WTC11 (cell line): ENCODE measurements around the gene LTA4H. TPM values are rescaled to one million over a fixed set of nuclear protein-coding genes. Genes with fewer than 3 reads are reported as not detected.

Experiments
- ATAC-seq: fragments of 200-7000 bp; cut with Tn5 transposase; 2 replicates; pipeline ENCODE4 v1.10.0; 2021; ENCODE audit warnings: mild to moderate bottlenecking, moderate library complexity
- CTCF ChIA-PET: fragments of 300-600 bp; sonication (Branson Sonifier 250); formaldehyde crosslinking; loops from one replicate; lab custom pipeline; 2021; ENCODE audit warnings: antibody characterized with exemption; lab: Charles Lee
- POLR2A ChIA-PET: fragments of 350-600 bp; sonication (Branson Sonifier 250); formaldehyde crosslinking; loops from one replicate; lab custom pipeline; 2021; ENCODE audit warnings: antibody characterized with exemption; lab: Charles Lee
- DNase-seq: peaks from one replicate; pipeline ENCODE4 v3.0.0; 2021; ENCODE audit warnings: low spot score
- H3K27ac Mint-ChIP-seq: 2 replicates; pipeline ENCODE4 v1.8.0; 2021; ENCODE audit warnings: mixed read lengths
- H3K27me3 Mint-ChIP-seq: 2 replicates; pipeline ENCODE4 v1.8.0; 2021; ENCODE audit warnings: low read depth, mild to moderate bottlenecking, moderate library complexity, mixed read lengths
- H3K36me3 Mint-ChIP-seq: 2 replicates; pipeline ENCODE4 v1.8.0; 2021; ENCODE audit warnings: mixed read lengths
- H3K4me1 Mint-ChIP-seq: 2 replicates; pipeline ENCODE4 v1.8.0; 2022; ENCODE audit warnings: mixed read lengths
- H3K4me3 Mint-ChIP-seq: 2 replicates; pipeline ENCODE4 v1.8.0; 2021; ENCODE audit warnings: mild to moderate bottlenecking, moderate library complexity, mixed read lengths
- H3K9me3 Mint-ChIP-seq: 2 replicates; pipeline ENCODE4 v1.8.0; 2021; ENCODE audit warnings: mixed read lengths
- CBFB ChIP-seq: sonication (generic); formaldehyde crosslinking; IDR thresholded peaks from 2 replicates; pipeline ENCODE4 v1.8.1; 2022; ENCODE audit warnings: mild to moderate bottlenecking, low read depth, missing genetic modification reagents
- E2F4 ChIP-seq: sonication (generic); formaldehyde crosslinking; IDR thresholded peaks from 2 replicates; pipeline ENCODE4 v1.8.1; 2022; ENCODE audit warnings: low read depth, mild to moderate bottlenecking, moderate library complexity, missing genetic modification reagents, borderline replicate concordance
- ETV6 ChIP-seq: sonication (generic); formaldehyde crosslinking; IDR thresholded peaks from 2 replicates; pipeline ENCODE4 v1.8.1; 2022; ENCODE audit warnings: mild to moderate bottlenecking, missing genetic modification reagents
- GTF2I ChIP-seq: fragments of 250-450 bp; sonication (Bioruptor Pico); conservative IDR thresholded peaks from 2 replicates; pipeline ENCODE4 v1.4.0; 2021; ENCODE audit warnings: mild to moderate bottlenecking
- HMGXB4 ChIP-seq: sonication (generic); formaldehyde crosslinking; IDR thresholded peaks from 2 replicates; pipeline ENCODE4 v1.8.1; 2023; ENCODE audit warnings: mild to moderate bottlenecking, moderate library complexity, missing genetic modification reagents
- IRF2 ChIP-seq: sonication (generic); formaldehyde crosslinking; IDR thresholded peaks from 2 replicates; pipeline ENCODE4 v1.8.0; 2022; ENCODE audit warnings: low read depth, missing genetic modification reagents, borderline replicate concordance
- MLX ChIP-seq: sonication (generic); formaldehyde crosslinking; IDR thresholded peaks from 2 replicates; pipeline ENCODE4 v1.8.1; 2023; ENCODE audit warnings: mild to moderate bottlenecking, missing genetic modification reagents, moderate library complexity
- NFATC4 ChIP-seq: fragments of 250-450 bp; sonication (Bioruptor Pico); IDR thresholded peaks from 2 replicates; pipeline ENCODE4 v1.9.0; 2021; ENCODE audit warnings: mild to moderate bottlenecking
- NR1H2 ChIP-seq: sonication (generic); formaldehyde crosslinking; IDR thresholded peaks from 2 replicates; pipeline ENCODE4 v1.9.0; 2021; ENCODE audit warnings: mild to moderate bottlenecking, moderate library complexity, missing genetic modification reagents
- NR2C2 ChIP-seq: sonication (generic); formaldehyde crosslinking; IDR thresholded peaks from 2 replicates; pipeline ENCODE4 v1.8.0; 2022; ENCODE audit warnings: mild to moderate bottlenecking, missing genetic modification reagents
- RELA ChIP-seq: sonication (generic); formaldehyde crosslinking; IDR thresholded peaks from 2 replicates; pipeline ENCODE4 v1.8.1; 2022; ENCODE audit warnings: missing genetic modification reagents, mild to moderate bottlenecking, borderline replicate concordance
- RORB ChIP-seq: fragments of 250-450 bp; sonication (Bioruptor Pico); IDR thresholded peaks from 2 replicates; pipeline ENCODE4 v1.9.0; 2021; ENCODE audit warnings: mild to moderate bottlenecking
- ZBTB21 ChIP-seq: sonication (generic); formaldehyde crosslinking; IDR thresholded peaks from 2 replicates; pipeline ENCODE4 v1.8.1; 2023; ENCODE audit warnings: mild to moderate bottlenecking, missing genetic modification reagents, borderline replicate concordance
- ZNF232 ChIP-seq: sonication (generic); formaldehyde crosslinking; IDR thresholded peaks from 2 replicates; pipeline ENCODE4 v1.8.0; 2022; ENCODE audit warnings: mild to moderate bottlenecking, missing genetic modification reagents
- total RNA-seq: library from RNA; stranded (reverse); gene quantifications from 3 replicates; pipeline ENCODE4 v1.2.3, GENCODE V29; 2021
- TF ChIP-seq, protein P1 (sequence below): sonication (generic); formaldehyde crosslinking; IDR thresholded peaks from 2 replicates; pipeline ENCODE4 v1.8.0; 2023; ENCODE audit warnings: missing genetic modification reagents
- TF ChIP-seq, protein P2 (sequence below): sonication (generic); formaldehyde crosslinking; IDR thresholded peaks from 2 replicates; pipeline ENCODE4 v1.8.0; 2022; ENCODE audit warnings: mild to moderate bottlenecking, missing genetic modification reagents
- TF ChIP-seq, protein P3 (sequence below): sonication (generic); formaldehyde crosslinking; IDR thresholded peaks from 2 replicates; pipeline ENCODE4 v1.8.1; 2023; ENCODE audit warnings: mild to moderate bottlenecking, missing genetic modification reagents, borderline replicate concordance

LTA4H gene
- total RNA-seq, 1 experiment from 2014 or later = 134 TPM

- Mint-ChIP-seq H3K36me3 (no peaks in the 10 kb centered on the region), H3K9me3 (no peaks in the 10 kb centered on the region), H3K27ac (no peak overlapping the region), H3K4me3 (no peak overlapping the region), H3K4me1 (no peaks in the 10 kb centered on the region), H3K27me3 (no peaks in the 10 kb centered on the region)
- TF ChIP-seq ZNF232 (CRISPR knock-in tag) (no peak), RELA (CRISPR knock-in tag) (no peak), ETV6 (CRISPR knock-in tag) (no peak), IRF2 (CRISPR knock-in tag) (no peak), NR2C2 (CRISPR knock-in tag) (no peak), GTF2I (CRISPR knock-in tag) (no peak), NFATC4 (no peak), MLX (CRISPR knock-in tag) (no peak), NR1H2 (no peak), ZBTB21 (CRISPR knock-in tag) (no peak), E2F4 (CRISPR knock-in tag) (no peak), CBFB (CRISPR knock-in tag) (no peak), HMGXB4 (CRISPR knock-in tag) (no peak), RORB (CRISPR knock-in tag) (no peak)
- TF ChIP-seq, protein P1, sequence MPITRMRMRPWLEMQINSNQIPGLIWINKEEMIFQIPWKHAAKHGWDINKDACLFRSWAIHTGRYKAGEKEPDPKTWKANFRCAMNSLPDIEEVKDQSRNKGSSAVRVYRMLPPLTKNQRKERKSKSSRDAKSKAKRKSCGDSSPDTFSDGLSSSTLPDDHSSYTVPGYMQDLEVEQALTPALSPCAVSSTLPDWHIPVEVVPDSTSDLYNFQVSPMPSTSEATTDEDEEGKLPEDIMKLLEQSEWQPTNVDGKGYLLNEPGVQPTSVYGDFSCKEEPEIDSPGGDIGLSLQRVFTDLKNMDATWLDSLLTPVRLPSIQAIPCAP (CRISPR knock-in tag) = no peak
- TF ChIP-seq, protein P2, sequence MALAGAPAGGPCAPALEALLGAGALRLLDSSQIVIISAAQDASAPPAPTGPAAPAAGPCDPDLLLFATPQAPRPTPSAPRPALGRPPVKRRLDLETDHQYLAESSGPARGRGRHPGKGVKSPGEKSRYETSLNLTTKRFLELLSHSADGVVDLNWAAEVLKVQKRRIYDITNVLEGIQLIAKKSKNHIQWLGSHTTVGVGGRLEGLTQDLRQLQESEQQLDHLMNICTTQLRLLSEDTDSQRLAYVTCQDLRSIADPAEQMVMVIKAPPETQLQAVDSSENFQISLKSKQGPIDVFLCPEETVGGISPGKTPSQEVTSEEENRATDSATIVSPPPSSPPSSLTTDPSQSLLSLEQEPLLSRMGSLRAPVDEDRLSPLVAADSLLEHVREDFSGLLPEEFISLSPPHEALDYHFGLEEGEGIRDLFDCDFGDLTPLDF = no peak
- TF ChIP-seq, protein P3, sequence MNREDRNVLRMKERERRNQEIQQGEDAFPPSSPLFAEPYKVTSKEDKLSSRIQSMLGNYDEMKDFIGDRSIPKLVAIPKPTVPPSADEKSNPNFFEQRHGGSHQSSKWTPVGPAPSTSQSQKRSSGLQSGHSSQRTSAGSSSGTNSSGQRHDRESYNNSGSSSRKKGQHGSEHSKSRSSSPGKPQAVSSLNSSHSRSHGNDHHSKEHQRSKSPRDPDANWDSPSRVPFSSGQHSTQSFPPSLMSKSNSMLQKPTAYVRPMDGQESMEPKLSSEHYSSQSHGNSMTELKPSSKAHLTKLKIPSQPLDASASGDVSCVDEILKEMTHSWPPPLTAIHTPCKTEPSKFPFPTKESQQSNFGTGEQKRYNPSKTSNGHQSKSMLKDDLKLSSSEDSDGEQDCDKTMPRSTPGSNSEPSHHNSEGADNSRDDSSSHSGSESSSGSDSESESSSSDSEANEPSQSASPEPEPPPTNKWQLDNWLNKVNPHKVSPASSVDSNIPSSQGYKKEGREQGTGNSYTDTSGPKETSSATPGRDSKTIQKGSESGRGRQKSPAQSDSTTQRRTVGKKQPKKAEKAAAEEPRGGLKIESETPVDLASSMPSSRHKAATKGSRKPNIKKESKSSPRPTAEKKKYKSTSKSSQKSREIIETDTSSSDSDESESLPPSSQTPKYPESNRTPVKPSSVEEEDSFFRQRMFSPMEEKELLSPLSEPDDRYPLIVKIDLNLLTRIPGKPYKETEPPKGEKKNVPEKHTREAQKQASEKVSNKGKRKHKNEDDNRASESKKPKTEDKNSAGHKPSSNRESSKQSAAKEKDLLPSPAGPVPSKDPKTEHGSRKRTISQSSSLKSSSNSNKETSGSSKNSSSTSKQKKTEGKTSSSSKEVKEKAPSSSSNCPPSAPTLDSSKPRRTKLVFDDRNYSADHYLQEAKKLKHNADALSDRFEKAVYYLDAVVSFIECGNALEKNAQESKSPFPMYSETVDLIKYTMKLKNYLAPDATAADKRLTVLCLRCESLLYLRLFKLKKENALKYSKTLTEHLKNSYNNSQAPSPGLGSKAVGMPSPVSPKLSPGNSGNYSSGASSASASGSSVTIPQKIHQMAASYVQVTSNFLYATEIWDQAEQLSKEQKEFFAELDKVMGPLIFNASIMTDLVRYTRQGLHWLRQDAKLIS (CRISPR knock-in tag) = no peak
- DNase-seq = no peak
- ATAC-seq = no peak
- CTCF ChIA-PET = interaction anchor here (0.7 kb wide), 1 partner anchor 175 kb away, joined by 3 read pairs; no protein-coding TSS in a partner anchor
- POLR2A ChIA-PET = no interaction called here
Observed at GRCh38 chr12:96040305-96041133, 5.1 kb upstream of the LTA4H start.
